ENCODE measurements around the gene BLTP1. TPM values are rescaled to one million over a fixed set of nuclear protein-coding genes. Genes with fewer than 3 reads are reported as not detected.

The BLTP1 gene
- total RNA-seq, 1 experiment from 2014 or later: 25.4 TPM

GRCh38 chr4:122152711-122153226 lies 638 bp downstream of the BLTP1 start:
- ChIA-PET CTCF (no interaction called here), POLR2A (no interaction called here), RAD21 (ENCODE audit: low non-redundant PET in 1 of 2, low total read pairs in 2 of 2, uncharacterized antibody in 2 of 2, unreplicated experiment in 2 of 2) (no interaction called here)
- Histone ChIP-seq H3K36me3 (ENCODE audit: control insufficient read depth in 1 of 2, insufficient read depth in 2 of 2, low read length in 2 of 2) (no peaks in the 10 kb centered on the region; a peak in 1 of 4 replicates), H3K4me1 (ENCODE audit: control insufficient read depth in 1 of 2, insufficient read depth in 2 of 2, low read length in 2 of 2) (peaks cover 3 to 12% of the 10 kb centered on the region in 2 experiments; a peak in 3 of 4 replicates), H3K9me3 (ENCODE audit: control insufficient read depth in 1 of 2, insufficient read depth in 1 of 2, low read depth in 1 of 2, low read length in 2 of 2) (no peaks in the 10 kb centered on the region), H3K9ac (ENCODE audit: low read length) (peak overlapping the region; percentile 75), H3K9me2 (ENCODE audit: insufficient read depth) (no peaks in the 10 kb centered on the region), H2AFZ (ENCODE audit: low read depth, low read length, poor library complexity, severe bottlenecking) (no peak overlapping the region), H4K20me1 (ENCODE audit: insufficient read depth) (no peaks in the 10 kb centered on the region), H3K79me2 (ENCODE audit: insufficient read depth, low read length) (no peaks in the 10 kb centered on the region; the same call in 1 of the 2 replicates), H3K4me3 (replicated peaks in 1 of 2; ENCODE audit: low read depth in 1 of 2, low read length in 2 of 2) (peak overlapping the region; percentile 80 to 95), H3K4me2 (ENCODE audit: low read length) (peak overlapping the region; percentile 84), H3K27ac (ENCODE audit: low read depth, low read length) (peak overlapping the region; percentile 41; the same call in 1 of the 2 replicates), H3K27me3 (ENCODE audit: insufficient read depth, low read length) (no peaks in the 10 kb centered on the region)
- ATAC-seq (peak; percentile 61), DNase-seq (ENCODE audit: low read depth, low spot score) (no peak)
- no TSS peak for BruUV-seq (replicated peaks)
- TF ChIP-seq ZFX (IDR thresholded peaks at IDR 0.05): 0 out of 2 replicates have a peak, but pooled peaks have one; percentile 8
- TF ChIP-seq ELF1 (IDR thresholded peaks at IDR 0.05; ENCODE audit: borderline replicate concordance, low read depth): no peak
- intact Hi-C loops (cut with micrococcal nuclease): no loop called here

GRCh38 chr4:122156819-122157218 lies 4.7 kb downstream of the BLTP1 start:
- H3K4me1 ChIP-seq (ENCODE audit: control insufficient read depth in 1 of 2, insufficient read depth in 2 of 2, low read length in 2 of 2): peaks cover 3% of the 10 kb centered on the region in 2 experiments; a peak in 3 of 4 replicates
- H3K4me2 ChIP-seq (ENCODE audit: low read length): no peak overlapping the region
- no peak overlapping the region for H2AFZ ChIP-seq (ENCODE audit: low read depth, low read length, poor library complexity, severe bottlenecking)
- POLR2A ChIA-PET: no interaction called here
- no peak for ATAC-seq
- intact Hi-C loops (cut with micrococcal nuclease): no loop called here
- peaks cover 20% of the 10 kb centered on the region for H3K79me2 ChIP-seq (ENCODE audit: insufficient read depth, low read length)
- H3K27ac ChIP-seq (ENCODE audit: low read depth, low read length): no peak overlapping the region
- BruUV-seq (replicated peaks): no TSS peak
- no peaks in the 10 kb centered on the region for H4K20me1 ChIP-seq (ENCODE audit: insufficient read depth)
- no peaks in the 10 kb centered on the region; a peak in 1 of 4 replicates for H3K36me3 ChIP-seq (ENCODE audit: control insufficient read depth in 1 of 2, insufficient read depth in 2 of 2, low read length in 2 of 2)
- RAD21 ChIA-PET (ENCODE audit: low non-redundant PET in 1 of 2, low total read pairs in 2 of 2, uncharacterized antibody in 2 of 2, unreplicated experiment in 2 of 2): no interaction called here
- no peak overlapping the region for H3K9ac ChIP-seq (ENCODE audit: low read length)
- H3K4me3 ChIP-seq (replicated peaks in 1 of 2; ENCODE audit: low read depth in 1 of 2, low read length in 2 of 2): no peak overlapping the region
- H3K27me3 ChIP-seq (ENCODE audit: insufficient read depth, low read length): no peaks in the 10 kb centered on the region
- no peak for DNase-seq (ENCODE audit: low read depth, low spot score)
- TF ChIP-seq SRF (IDR thresholded peaks at IDR 0.05; ENCODE audit: low read depth) (no peak), ZFX (IDR thresholded peaks at IDR 0.05) (no peak), POLR2AphosphoS5 (IDR thresholded peaks at IDR 0.05; ENCODE audit: low read depth, low read length) (no peak), ATF3 (IDR thresholded peaks at IDR 0.05) (no peak), MAX (IDR thresholded peaks at IDR 0.05) (no peak), ZBTB33 (IDR thresholded peaks at IDR 0.05; ENCODE audit: extremely low read depth, insufficient replicate concordance, low read length) (no peak), REST (IDR thresholded peaks at IDR 0.05; ENCODE audit: low read depth) (no peak), TCF7L2 (IDR thresholded peaks at IDR 0.05; ENCODE audit: borderline replicate concordance, extremely low read depth, insufficient read depth, insufficient read length) (no peak), ELF1 (IDR thresholded peaks at IDR 0.05; ENCODE audit: borderline replicate concordance, low read depth) (no peak)
- CTCF ChIA-PET: no interaction called here
- no peaks in the 10 kb centered on the region for H3K9me2 ChIP-seq (ENCODE audit: insufficient read depth)
- no peaks in the 10 kb centered on the region for H3K9me3 ChIP-seq (ENCODE audit: control insufficient read depth in 1 of 2, insufficient read depth in 1 of 2, low read depth in 1 of 2, low read length in 2 of 2)

Measured in HCT116 (cell line).